Esophagus squamous epithelium (tissue), 4 donors: ENCODE measurements around the gene CKM.

Experiments used
- CTCF ChIP-seq, 6 experiments: fragments of 450-650 bp in 4 of 6; fragments of 200-600 bp in 2 of 6; sonication (generic) in 2 of 6; IDR thresholded peaks; one replicate each; pipeline ENCODE4 v1.5.1; 2016 to 2019; ENCODE audit warnings: antibody characterized with exemption in 6 of 6, mild to moderate bottlenecking in 4 of 6, moderate library complexity in 4 of 6
- POLR2A ChIP-seq, 4 donors: fragments of 450-650 bp; IDR thresholded peaks; one replicate each; pipeline ENCODE4 v1.6.1; 2017; ENCODE audit warnings: antibody characterized with exemption in 4 of 4, mild to moderate bottlenecking in 4 of 4, moderate library complexity in 3 of 4

GRCh38 chr19:45368737-45369340, 46.2 kb upstream of the CKM start:
- TF ChIP-seq CTCF (IDR thresholded peaks at IDR 0.05) = no peak
- TF ChIP-seq POLR2A (IDR thresholded peaks at IDR 0.05) = no peak
